Measurements from ENCODE around the gene B3GNT2.

GRCh38 chr2:62217421-62217820 lies 21.5 kb downstream of the B3GNT2 start:
- TF ChIP-seq CTCF (IDR thresholded peaks at IDR 0.05) = no peak
- TF ChIP-seq POLR2A (IDR thresholded peaks at IDR 0.05) = no peak
- TF ChIP-seq EP300 (IDR thresholded peaks at IDR 0.05) = no peak
